ENCODE results near the gene CPEB3. TPM values are rescaled to one million over a fixed set of nuclear protein-coding genes. Genes with fewer than 3 reads are reported as not detected.

The CPEB3 gene
- total RNA-seq, 4 donors from 2014 or later = 4.1 to 6.6 (median 5.2) TPM

DNA sequence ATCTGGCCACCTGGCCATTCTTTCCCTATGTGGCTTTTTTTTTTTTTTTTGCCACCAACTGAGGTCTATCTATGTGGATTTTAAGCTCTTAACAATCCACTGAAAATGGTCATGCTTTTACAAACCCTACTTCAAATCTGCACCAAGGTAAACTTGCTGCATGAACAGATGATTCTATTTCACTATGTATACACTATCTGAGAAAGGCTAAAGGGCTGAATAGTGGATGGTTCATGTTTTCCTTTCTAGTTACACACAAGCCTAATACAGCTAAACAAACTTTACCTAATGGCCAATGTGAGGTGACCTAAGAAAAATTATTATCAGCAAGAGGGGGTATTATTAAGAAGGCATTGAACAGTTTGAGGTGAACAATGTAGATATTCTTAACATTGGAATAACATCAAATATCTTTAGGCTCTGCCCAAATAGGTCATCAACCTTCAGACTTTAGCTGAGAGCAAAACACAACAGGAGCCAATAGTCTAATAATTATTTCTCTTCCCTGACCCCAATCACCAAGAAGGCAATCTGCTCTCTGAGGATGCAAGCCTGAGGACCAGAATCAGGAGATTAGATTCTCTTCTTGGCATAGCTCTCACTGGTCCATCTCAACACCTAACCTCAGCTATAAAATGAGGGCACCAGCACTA, 160.1 kb downstream of the CPEB3 start:
- no peak for TF ChIP-seq CTCF (IDR thresholded peaks at IDR 0.05; ENCODE audit: low read depth)

DNA sequence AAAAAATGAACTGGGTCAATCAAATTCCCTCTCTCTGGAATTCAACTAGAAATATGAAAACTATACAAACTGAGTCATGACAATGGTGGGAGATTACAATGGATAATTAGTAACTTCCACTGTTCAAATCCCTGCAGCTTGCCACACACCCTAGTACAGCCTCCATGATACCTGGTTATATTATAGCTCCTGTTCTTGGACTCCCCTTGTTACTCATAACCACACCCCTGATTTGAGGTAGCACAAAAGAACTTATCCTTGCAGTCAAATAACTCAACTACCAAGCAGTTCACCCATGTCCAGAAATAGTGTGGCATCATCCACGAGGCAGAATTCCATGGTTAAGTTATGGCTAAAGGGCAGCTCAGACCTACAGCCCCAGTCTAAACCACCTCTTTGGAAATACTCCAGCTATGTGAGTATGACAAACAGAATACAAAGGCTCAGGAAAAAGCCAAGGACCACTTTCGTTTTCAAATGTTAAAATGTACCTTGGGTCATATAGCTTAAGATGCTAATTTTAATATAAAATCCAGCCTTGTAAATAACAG, 164.7 kb downstream of the CPEB3 start:
- TF ChIP-seq CTCF (IDR thresholded peaks at IDR 0.05; ENCODE audit: low read depth) = no peak

- no peak for TF ChIP-seq CTCF (IDR thresholded peaks at IDR 0.05; ENCODE audit: low read depth)
These were observed 165.7 kb downstream of the CPEB3 start for GRCh38 chr10:92125144-92125543.

- no peak for TF ChIP-seq CTCF (IDR thresholded peaks at IDR 0.05; ENCODE audit: low read depth)
These were observed 166.2 kb downstream of the CPEB3 start for GRCh38 chr10:92124616-92125143.

DNA sequence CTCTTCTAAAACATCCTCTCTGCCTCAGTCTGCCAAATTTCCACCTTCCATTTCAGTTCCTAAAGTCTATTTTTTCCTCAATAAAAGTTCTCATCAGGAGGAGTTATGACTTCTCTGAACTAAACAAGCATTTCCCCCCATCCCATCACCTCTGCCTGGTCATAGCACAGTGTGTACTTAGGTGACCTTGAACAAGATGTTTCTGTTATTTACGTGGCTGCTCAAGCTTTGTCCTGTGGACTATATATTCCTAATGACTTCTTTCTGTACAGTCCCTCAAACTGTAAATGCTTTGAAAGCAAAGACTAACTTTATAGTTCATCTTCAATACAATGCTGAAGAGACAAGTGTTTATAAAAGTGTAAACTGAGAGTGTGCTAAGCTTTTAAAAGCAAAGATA, 166.9 kb downstream of the CPEB3 start:
- TF ChIP-seq CTCF (IDR thresholded peaks at IDR 0.05; ENCODE audit: low read depth) = no peak

- TF ChIP-seq CTCF (IDR thresholded peaks at IDR 0.05; ENCODE audit: low read depth) = no peak
These were observed 167.9 kb downstream of the CPEB3 start for GRCh38 chr10:92122941-92123450.

- TF ChIP-seq CTCF (IDR thresholded peaks at IDR 0.05; ENCODE audit: low read depth) = no peak
These were observed 169.0 kb downstream of the CPEB3 start for GRCh38 chr10:92121686-92122492.
